IMR-90 (cell line): ENCODE data around the gene TPM2. TPM values are rescaled to one million over a fixed set of nuclear protein-coding genes. Genes with fewer than 3 reads are reported as not detected.

ENCODE experiments used
- ATAC-seq: fragments of 200-7000 bp; cut with Tn5 transposase; 2 replicates; pipeline ENCODE4 v1.9.1; 2020; ENCODE audit warnings: low read depth, mild to moderate bottlenecking, moderate library complexity
- BruUV-seq: library from RNA; stranded (reverse); fragments of 400-500 nt; replicated peaks from 2 replicates; lab custom pipeline; 2021; lab: Mats Ljungman, UMichigan
- CTCF ChIA-PET: fragments of 300-600 bp; formaldehyde crosslinking; extraction: SDS; loops from one replicate; lab custom pipeline; 2021; ENCODE audit warnings: antibody characterized with exemption; lab: Yijun Ruan, JAX
- POLR2A ChIA-PET: fragments of 300-600 bp; sonication (Branson Sonifier 250); formaldehyde crosslinking; loops from one replicate; lab custom pipeline; 2022; ENCODE audit warnings: antibody characterized with exemption; ENCODE audit not compliant: unreplicated experiment; lab: Charles Lee
- DNase-seq: peaks from one replicate; pipeline ENCODE4 v3.0.0; 2013
- H2AFZ ChIP-seq: replicated peaks from 2 replicates; pipeline ENCODE3; 2013; ENCODE audit warnings: low read length, mild to moderate bottlenecking; ENCODE audit not compliant: poor library complexity
- H2AK5ac ChIP-seq: 2 replicates; pipeline ENCODE4 v1.6.1; 2013; ENCODE audit warnings: low read depth, low read length, inconsistent platforms
- H2AK9ac ChIP-seq: replicated peaks from 2 replicates; pipeline ENCODE3; 2013; ENCODE audit warnings: mild to moderate bottlenecking, low read depth, low read length, moderate library complexity; ENCODE audit not compliant: poor library complexity
- H2BK120ac ChIP-seq: 2 replicates; pipeline ENCODE4 v1.6.1; 2013; ENCODE audit warnings: low read depth, low read length, inconsistent platforms
- H2BK15ac ChIP-seq: 3 replicates; pipeline ENCODE4 v1.6.1; 2013; ENCODE audit warnings: low read depth, low read length, inconsistent platforms
- H2BK20ac ChIP-seq: 2 replicates; pipeline ENCODE4 v1.6.1; 2013; ENCODE audit warnings: low read depth, mild to moderate bottlenecking, inconsistent platforms, low read length, moderate library complexity
- H2BK5ac ChIP-seq: 2 replicates; pipeline ENCODE4 v1.6.1; 2013; ENCODE audit warnings: mild to moderate bottlenecking, low read depth, low read length, inconsistent platforms; ENCODE audit not compliant: poor library complexity, severe bottlenecking
- H3K14ac ChIP-seq: replicated peaks from 2 replicates; pipeline ENCODE4 v1.6.1; 2013; ENCODE audit warnings: low read depth, low read length, inconsistent platforms
- H3K18ac ChIP-seq: 2 replicates; pipeline ENCODE4 v1.6.1; 2013; ENCODE audit warnings: low read depth, low read length, control low read depth
- H3K23ac ChIP-seq: 2 replicates; pipeline ENCODE4 v1.6.1; 2013; ENCODE audit warnings: low read depth, low read length, inconsistent platforms
- H3K27ac ChIP-seq: 2 replicates; pipeline ENCODE4 v1.5.1; 2013; ENCODE audit warnings: mild to moderate bottlenecking, control low read depth, low read length; ENCODE audit not compliant: insufficient read depth
- H3K27me3 ChIP-seq: 2 replicates; pipeline ENCODE4 v1.6.1; 2013; ENCODE audit warnings: low read length; ENCODE audit not compliant: control insufficient read depth, insufficient read depth
- H3K36me3 ChIP-seq: 2 replicates; pipeline ENCODE4 v1.6.1; 2013; ENCODE audit warnings: low read length, mixed read lengths; ENCODE audit not compliant: control insufficient read depth, insufficient read depth
- H3K4ac ChIP-seq: 2 replicates; pipeline ENCODE4 v1.6.1; 2013; ENCODE audit warnings: low read depth, low read length, inconsistent platforms
- H3K4me1 ChIP-seq: 2 replicates; pipeline ENCODE4 v1.6.1; 2013; ENCODE audit warnings: low read length, mixed read lengths; ENCODE audit not compliant: control insufficient read depth, insufficient read depth
- H3K4me2 ChIP-seq: 2 replicates; pipeline ENCODE4 v1.6.1; 2013; ENCODE audit warnings: low read depth, mild to moderate bottlenecking, control low read depth, low read length, moderate library complexity
- H3K4me3 ChIP-seq: 2 replicates; pipeline ENCODE4 v1.5.1; 2013; ENCODE audit warnings: low read depth, mild to moderate bottlenecking, control low read depth, low read length, moderate library complexity; ENCODE audit not compliant: insufficient read depth
- H3K56ac ChIP-seq: 2 replicates; pipeline ENCODE4 v1.6.1; 2013; ENCODE audit warnings: low read length, inconsistent platforms; ENCODE audit not compliant: insufficient read depth; ENCODE audit errors: extremely low read depth
- H3K79me1 ChIP-seq, 2 experiments: 2 replicates each; pipeline ENCODE4 v1.6.1; 2013; ENCODE audit warnings: low read length in 2 of 2, inconsistent platforms in 1 of 2, low read depth in 1 of 2
- H3K9ac ChIP-seq: 2 replicates; pipeline ENCODE4 v1.6.1; 2013; ENCODE audit warnings: low read depth, low read length, control low read depth
- H3K9me1 ChIP-seq: 2 replicates; pipeline ENCODE4 v1.6.1; 2013; ENCODE audit warnings: low read length, inconsistent platforms; ENCODE audit not compliant: insufficient read depth
- H3K9me3 ChIP-seq: 2 replicates; pipeline ENCODE4 v1.6.1; 2013; ENCODE audit warnings: low read length; ENCODE audit not compliant: control insufficient read depth, insufficient read depth
- H4K20me1 ChIP-seq: 2 replicates; pipeline ENCODE4 v1.6.1; 2013; ENCODE audit warnings: low read length, inconsistent platforms; ENCODE audit not compliant: insufficient read depth
- H4K5ac ChIP-seq: 2 replicates; pipeline ENCODE4 v1.6.1; 2013; ENCODE audit warnings: mild to moderate bottlenecking, low read depth, low read length, control low read depth
- H4K8ac ChIP-seq, 2 experiments: 2 replicates each; pipeline ENCODE4 v1.6.1; 2013; ENCODE audit warnings: low read depth in 2 of 2, low read length in 2 of 2, control low read depth in 1 of 2, inconsistent platforms in 1 of 2
- H4K91ac ChIP-seq: 2 replicates; pipeline ENCODE4 v1.6.1; 2013; ENCODE audit warnings: low read depth, low read length, inconsistent platforms; ENCODE audit not compliant: insufficient read depth
- BHLHE40 ChIP-seq: fragments of 150-350 bp; IDR thresholded peaks from 2 replicates; pipeline ENCODE4 v1.6.1; 2016; ENCODE audit warnings: mild to moderate bottlenecking, low read depth, low read length
- CEBPB ChIP-seq: IDR thresholded peaks from 2 replicates; pipeline ENCODE4 v1.6.1; 2012; ENCODE audit warnings: low read depth, low read length, improper control_type of control experiment
- ELK1 ChIP-seq: fragments of 150-350 bp; IDR thresholded peaks from 2 replicates; pipeline ENCODE4 v1.6.1; 2016; ENCODE audit warnings: low read depth, mild to moderate bottlenecking, low read length, moderate library complexity, borderline replicate concordance
- MAZ ChIP-seq: IDR thresholded peaks from 2 replicates; pipeline ENCODE4 v1.6.1; 2012; ENCODE audit warnings: low read depth, mild to moderate bottlenecking, low read length, improper control_type of control experiment, moderate library complexity, borderline replicate concordance
- RCOR1 ChIP-seq: IDR thresholded peaks from 2 replicates; pipeline ENCODE4 v1.6.1; 2012; ENCODE audit warnings: mild to moderate bottlenecking, low read length, improper control_type of control experiment; ENCODE audit not compliant: insufficient replicate concordance
- RFX5 ChIP-seq: IDR thresholded peaks from 2 replicates; pipeline ENCODE4 v1.8.0; 2012; ENCODE audit warnings: low read depth, mild to moderate bottlenecking, low read length, moderate library complexity
- WGBS, 2 experiments: methylation state at CpG; one replicate each; pipeline versions ENCODE4 v1.1.5 to v1.1.7; 2013; ENCODE audit warnings: missing lambda C conversion rate in 2 of 2; ENCODE audit not compliant: insufficient read length in 1 of 2; ENCODE audit errors: extremely low coverage in 2 of 2; 5-methylcytosine and 5-hydroxymethylcytosine counted together
- dilution Hi-C: fragments of 300-500 bp; cut with HindIII; formaldehyde crosslinking; loops from one replicate; pipeline ENCODE4 v1.14.3; 2018; ENCODE audit warnings: low sequenced_read_pairs; ENCODE audit not compliant: unreplicated experiment
- in situ Hi-C: fragments of 300-500 bp; cut with MboI; formaldehyde crosslinking; loops from 3 replicates; pipeline ENCODE4 v1.14.3; 2019; ENCODE audit warnings: low sequenced_read_pairs, inconsistent platforms, mixed read lengths
- intact Hi-C: fragments of 100-400 bp; cut with micrococcal nuclease; formaldehyde crosslinking; loops from 2 replicates; pipeline ENCODE4 v1.10.0; 2022
- polyA plus RNA-seq, 3 experiments: library from polyadenylated mRNA; depleted of rRNA; stranded (reverse); fragments of >200 nt; gene quantifications; 2 replicates each; pipeline ENCODE4 v1.2.3, GENCODE V29; 2012; ENCODE audit warnings: low replicate concordance in 1 of 3
- total RNA-seq: library from RNA; depleted of rRNA; stranded (reverse); fragments of >200 nt; gene quantifications from 2 replicates; pipeline ENCODE4 v1.2.3, GENCODE V29; 2012

Gene TPM2
- total and polyA plus RNA-seq, 2 of the 4 experiments (the other 2 are of a cell fraction): 960 to 2,500 TPM

- Histone ChIP-seq H3K4me1 (peaks cover 52% of the 10 kb centered on the region), H3K9me3 (no peaks in the 10 kb centered on the region), H3K14ac (peak overlapping the region; percentile 53; the same call in 1 of the 2 replicates), H3K27ac (peak overlapping the region; percentile 47), H2BK20ac (no peak overlapping the region), H3K4me2 (no peak overlapping the region), H3K36me3 (peaks cover 49% of the 10 kb centered on the region), H2AK9ac (peak overlapping the region; percentile 17), H4K5ac (peak overlapping the region; percentile 31; the same call in 1 of the 2 replicates), H3K79me1 (peaks cover 13 to 64% of the 10 kb centered on the region in 2 experiments), H2BK5ac (peak overlapping the region; percentile 82), H4K91ac (no peak overlapping the region), H3K18ac (peak overlapping the region; percentile 50), H4K20me1 (peaks cover 66% of the 10 kb centered on the region), H2BK120ac (no peak overlapping the region), H3K9me1 (peaks cover 53% of the 10 kb centered on the region), H2AK5ac (peak overlapping the region; percentile 32; the same call in 1 of the 2 replicates), H3K4me3 (no peak overlapping the region), H2BK15ac (no peak overlapping the region), H3K23ac (peak overlapping the region; percentile 63), H4K8ac (peak overlapping the region in 1 of 2 experiments; percentile 66; a peak in 2 of 4 replicates), H3K9ac (peak overlapping the region; percentile 23; the same call in 1 of the 2 replicates), H3K4ac (peak overlapping the region; percentile 69), H3K56ac (no peak overlapping the region), H3K27me3 (no peaks in the 10 kb centered on the region), H2AFZ (peak overlapping the region; percentile 21)
- peak; percentile 4 for ATAC-seq
- in situ Hi-C loops: no loop called here
- no TSS peak for BruUV-seq
- peak; percentile 51 for DNase-seq
- intact Hi-C loops: loop anchor here (2.0 to 10.0 kb wide), 2 partner anchors 17 to 77 kb away; partner anchors contain the start of genes ARHGEF39 and TESK1
- ChIA-PET POLR2A (interaction anchor here (2.0 to 2.7 kb wide), 3 partner anchors 9 to 20 kb away, joined by 8 to 25 read pairs (median 11); partner anchors contain the start of gene TPM2), CTCF (no interaction called here)
- 83% methylated on average over 2 of the region's 3 CpGs; no CpG with 5 or more reads in 1 of the 2 experiments for WGBS, 2 experiments
- dilution Hi-C loops: no loop called here
- TF ChIP-seq ELK1: no peak
- TF ChIP-seq RCOR1: peak; percentile 10
- no peak for TF ChIP-seq RFX5
- TF ChIP-seq MAZ: no peak
- TF ChIP-seq BHLHE40: no peak
- TF ChIP-seq CEBPB: no peak
Measured at GRCh38 chr9:35681341-35682002, 8.3 kb downstream of the TPM2 start.
